GM18519 (cell line): ENCODE results near the gene CASS4.

Source experiments
- ATAC-seq: cut with Tn5 transposase; IDR thresholded peaks from one replicate; pipeline ENCODE4 v1.9.1; 2021; ENCODE audit warnings: mild to moderate bottlenecking, moderate library complexity; ENCODE audit not compliant: unreplicated experiment, low FRiP score

CASS4 gene

DNA sequence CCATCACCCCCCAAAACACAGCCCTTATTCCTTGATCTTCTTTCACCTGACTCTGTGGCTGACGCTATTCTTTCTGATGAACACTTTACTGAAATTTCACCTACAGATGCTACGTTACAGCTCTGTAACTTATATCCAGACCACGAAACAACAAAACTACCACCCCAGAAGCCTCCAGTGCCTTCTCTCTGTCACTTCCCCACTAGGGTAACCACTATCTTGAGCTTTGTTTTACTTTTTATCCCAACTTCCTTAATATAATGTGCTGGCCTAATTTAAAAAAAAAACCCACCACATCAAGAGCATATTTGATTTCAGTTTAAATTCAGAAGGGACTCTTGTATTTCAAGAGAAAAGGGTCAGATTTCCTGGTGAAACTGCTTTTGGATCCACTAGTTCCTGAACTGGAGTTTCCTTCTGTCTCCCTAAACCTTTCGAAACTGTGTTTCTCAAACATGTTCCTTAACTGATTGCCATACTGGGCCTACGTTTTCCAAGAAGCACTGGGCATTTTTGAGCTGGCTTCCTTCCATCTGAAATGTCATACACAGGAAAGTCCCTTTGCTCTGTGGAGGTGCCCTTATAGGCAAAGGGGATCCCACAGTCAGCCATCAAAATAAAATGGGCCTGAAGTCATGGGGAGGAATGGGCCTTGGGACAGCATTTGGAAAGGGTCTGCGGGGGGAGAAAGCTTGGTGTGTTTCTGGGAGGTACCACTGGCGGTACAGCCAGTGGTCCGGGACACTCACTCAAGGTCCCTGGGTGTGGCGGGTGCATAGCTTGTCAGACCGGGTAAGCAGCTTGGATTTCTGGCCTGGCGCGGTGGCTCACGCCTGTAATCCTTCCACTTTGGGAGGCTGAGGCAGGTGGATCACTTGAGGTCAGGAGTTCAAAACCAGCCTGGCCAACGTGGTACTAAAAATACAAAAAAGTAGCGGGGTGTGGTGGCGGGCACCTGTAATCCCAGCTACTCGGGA is 30.6 kb downstream of the CASS4 start:
- no peak for ATAC-seq

DNA sequence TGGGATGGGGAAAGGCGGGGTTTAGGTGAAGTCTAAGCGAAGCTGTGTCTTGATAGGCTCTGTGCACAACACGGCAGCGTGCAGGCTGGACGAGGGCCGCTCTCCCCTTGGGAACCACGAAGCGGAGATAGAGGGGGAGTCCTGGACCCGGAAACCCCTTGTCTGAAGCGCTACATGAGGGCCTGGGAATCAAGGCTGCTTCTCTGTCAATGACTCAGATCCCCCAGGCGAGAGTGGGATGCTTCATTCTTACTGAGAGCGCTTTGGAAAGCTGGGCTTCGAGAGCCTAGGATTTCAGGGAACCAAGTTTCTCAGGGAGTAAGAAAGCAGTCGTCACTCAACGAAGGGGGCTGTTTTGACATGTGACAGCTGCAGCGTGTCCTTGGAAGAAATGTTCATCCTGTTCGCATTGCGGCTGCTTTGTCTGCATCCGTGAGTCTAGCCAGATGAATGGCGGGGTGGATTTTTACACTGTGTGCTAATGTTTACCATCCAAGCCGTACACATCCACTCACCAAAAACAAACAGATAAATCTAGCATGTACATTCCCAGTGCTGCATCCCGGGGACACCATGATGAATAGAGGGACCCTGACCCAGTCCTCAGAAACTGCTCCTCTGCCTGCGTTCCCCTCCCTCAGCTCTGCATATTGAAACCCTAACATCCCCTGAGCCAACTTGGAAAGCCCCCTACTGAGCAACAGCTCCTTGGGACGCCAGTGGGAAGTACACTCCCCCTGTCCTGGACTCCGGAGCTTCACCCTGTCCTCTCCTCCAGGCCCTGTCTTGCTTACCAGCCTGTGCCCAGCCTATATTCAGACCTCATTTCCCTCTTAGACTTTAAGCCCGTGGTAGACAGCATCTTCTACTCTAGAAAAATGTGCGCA is 31.8 kb downstream of the CASS4 start:
- ATAC-seq, result no peak

DNA sequence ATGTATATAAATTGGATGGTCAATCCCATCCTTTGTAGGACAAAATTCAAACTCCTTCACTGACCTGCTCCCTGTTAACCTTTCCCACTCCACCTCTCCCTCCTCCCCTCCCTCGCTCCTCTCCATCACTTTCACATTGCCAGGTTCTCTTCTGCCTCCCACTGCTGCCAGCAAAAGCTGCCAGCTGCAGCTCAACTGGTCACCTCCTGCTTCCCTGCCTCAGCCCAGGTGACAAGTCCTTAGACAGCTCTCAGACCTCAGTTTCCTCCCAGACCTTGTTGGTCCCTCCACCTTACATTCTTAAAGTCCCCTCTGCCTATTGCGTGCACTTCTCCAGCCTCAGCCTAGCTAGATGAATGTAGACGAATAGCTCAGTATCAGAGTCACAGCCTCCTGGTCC is 33.1 kb downstream of the CASS4 start:
- no peak for ATAC-seq

DNA sequence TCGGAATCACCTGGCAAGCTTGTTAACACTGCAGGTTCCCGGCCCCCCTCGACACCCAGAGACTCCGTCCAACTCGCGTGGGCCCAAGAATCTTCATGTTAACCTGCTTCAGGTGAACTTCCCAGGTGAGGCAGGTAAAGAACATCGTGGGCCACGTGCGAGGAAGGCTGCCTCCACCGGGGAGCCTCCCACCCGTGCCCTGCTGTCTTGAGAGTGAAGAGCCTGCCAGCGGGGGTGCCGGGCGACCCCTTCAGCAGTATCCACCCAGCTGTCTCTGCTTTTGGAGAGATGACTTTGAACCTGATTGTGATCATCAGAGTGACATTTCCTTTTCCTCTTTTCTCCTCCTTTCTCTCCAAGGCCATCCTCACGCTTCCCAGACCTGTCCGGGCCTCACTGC is 33.5 kb downstream of the CASS4 start:
- no peak for ATAC-seq

DNA sequence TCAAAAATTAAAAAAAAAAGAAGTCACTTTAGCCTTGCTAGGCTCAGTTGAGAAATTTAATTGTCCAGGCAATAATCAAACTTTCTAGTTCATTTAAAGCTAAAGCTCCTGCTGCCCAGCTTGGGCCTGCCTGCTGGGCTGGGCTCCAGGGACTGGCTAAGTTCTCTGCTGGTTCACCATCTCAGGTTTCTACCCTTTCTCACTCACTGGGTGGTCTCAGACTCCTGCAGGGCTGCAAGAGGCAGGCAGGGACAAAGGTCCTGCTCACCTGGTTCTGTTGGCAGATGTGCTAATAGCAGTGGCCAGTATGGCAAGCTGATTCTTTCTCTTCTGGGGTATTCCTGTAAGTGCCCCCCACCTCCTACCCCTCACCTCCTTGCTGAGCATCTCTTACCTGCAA is 35.2 kb downstream of the CASS4 start:
- ATAC-seq, result no peak

DNA sequence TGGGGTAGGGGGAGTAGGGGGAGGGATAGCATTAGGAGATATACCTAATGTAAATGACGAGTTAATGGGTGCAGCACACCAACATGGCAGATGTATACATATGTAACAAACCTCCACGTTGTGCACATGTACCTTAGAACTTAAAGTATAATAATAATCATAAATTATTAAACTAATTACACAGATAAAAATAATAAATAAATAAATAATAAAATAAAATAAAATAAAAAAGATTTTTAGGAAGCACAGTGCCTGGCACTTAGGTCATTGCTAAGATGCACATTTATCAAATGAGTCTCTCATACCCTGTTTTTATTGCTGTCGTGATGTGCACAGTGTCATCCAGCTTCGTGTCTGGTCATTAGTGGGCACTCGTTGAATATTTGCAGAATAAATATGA is 37.4 kb downstream of the CASS4 start:
- no peak for ATAC-seq

DNA sequence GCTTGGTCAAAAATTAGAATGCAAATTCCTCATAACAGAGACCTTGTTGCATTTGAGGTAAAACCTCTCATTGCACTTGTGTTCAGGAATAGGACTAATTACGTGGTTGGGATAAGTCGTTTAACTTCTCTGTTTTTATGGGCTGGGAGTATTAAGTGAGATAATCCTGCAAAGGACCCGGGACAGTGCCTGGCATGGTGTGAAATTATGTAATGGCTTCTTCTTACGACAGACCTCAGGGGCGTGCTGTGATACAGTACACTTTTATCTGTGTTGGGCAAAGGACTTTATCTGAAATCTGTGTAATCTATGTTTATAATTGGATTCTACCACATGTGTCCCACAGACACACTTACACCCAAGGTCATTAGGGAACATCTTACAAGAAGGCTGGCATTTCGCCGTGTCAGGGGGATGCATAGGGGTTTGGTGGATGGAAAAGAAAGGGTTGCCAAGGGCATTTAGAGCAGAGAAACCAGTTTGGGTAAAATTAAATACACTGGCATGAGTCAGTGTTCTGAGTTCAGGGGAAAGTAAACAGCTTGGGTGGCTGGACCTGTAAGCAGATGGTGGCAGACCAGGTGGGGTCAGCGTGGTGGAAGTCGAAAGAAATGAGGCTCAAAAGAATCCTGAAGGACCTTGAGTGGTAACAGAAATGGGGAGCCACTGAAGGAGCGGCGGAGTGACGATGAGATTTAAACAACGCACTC is 39.2 kb downstream of the CASS4 start:
- ATAC-seq, result no peak

DNA sequence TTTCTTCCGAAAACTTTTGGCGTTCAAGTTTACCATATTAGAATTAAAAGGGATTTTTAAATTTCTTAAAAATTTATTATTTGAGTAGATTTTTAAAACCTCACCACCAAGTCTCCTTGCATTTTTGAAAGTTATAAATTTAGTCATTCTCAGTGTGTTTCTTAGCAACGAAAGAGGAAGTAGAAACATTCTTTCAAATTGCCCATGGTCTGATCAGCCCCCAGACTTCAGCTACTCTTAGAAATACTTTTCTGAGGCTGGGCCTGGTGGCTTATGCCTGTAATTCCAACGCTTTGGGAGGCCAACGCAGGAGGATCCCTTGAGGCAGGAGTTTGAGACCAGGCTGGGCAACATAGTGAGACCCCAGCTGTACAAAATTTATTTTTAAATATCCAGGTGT is 41.3 kb downstream of the CASS4 start:
- peak; percentile 65 for ATAC-seq

DNA sequence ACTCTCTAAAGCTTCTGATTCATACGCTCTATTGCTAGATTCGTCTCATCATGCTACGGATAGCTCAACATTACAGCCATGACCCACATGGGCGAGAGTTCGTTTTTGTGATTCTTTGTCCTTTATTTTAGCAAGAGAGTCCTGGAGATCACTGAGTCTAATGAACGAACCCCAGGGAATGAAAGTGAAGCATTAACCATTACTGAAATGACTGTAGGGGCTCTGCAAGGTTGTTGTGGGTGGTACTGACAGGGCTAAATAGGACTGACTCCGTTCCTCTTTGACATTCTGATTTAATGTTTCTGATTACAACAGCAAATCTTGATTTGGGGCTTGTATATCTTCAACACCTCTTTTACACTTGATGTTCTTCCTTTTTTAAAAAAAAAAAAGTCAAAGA is 42.7 kb downstream of the CASS4 start:
- peak; percentile 71 for ATAC-seq

DNA sequence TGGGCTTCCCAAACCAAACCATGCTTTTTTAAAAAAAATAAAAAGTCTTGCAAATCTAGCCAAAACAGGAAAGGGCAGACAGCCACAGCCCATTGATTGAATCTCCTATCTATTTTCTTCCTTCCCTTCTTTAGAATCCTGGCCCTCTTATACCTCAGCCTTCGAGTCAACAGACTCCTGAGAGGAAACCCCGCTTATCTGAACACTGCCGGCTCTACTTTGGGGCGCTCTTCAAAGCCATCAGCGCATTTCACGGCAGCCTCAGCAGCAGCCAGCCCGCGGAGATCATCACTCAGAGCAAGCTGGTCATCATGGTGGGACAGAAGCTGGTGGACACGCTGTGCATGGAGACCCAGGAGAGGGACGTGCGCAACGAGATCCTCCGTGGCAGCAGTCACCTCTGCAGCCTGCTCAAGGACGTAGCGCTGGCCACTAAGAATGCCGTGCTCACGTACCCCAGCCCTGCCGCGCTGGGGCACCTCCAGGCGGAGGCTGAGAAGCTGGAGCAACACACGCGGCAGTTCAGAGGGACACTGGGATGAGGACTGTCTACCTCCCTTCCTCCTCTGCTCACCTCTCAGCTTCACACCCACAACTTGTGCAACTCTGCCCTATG is 46.3 kb downstream of the CASS4 start:
- no peak for ATAC-seq

DNA sequence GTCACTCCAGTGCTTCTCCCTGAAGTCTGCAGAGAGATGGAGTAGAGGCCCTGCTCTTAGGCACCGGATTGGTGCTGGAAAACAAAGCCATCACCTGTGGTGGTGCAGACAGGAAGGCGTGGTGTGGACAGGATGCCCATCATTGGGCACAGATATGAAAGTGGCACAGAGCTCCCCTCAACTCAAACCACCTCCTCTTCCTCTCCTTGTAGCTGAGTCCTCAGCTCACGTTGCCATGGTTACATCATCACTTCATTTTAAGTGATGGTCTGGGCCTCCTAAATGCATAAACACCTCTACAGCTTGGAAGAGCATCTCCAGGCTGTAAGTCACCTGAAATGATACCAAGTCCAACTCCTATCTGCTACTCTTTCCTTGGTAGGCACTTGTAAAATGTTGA is 48.4 kb downstream of the CASS4 start:
- ATAC-seq, result no peak

DNA sequence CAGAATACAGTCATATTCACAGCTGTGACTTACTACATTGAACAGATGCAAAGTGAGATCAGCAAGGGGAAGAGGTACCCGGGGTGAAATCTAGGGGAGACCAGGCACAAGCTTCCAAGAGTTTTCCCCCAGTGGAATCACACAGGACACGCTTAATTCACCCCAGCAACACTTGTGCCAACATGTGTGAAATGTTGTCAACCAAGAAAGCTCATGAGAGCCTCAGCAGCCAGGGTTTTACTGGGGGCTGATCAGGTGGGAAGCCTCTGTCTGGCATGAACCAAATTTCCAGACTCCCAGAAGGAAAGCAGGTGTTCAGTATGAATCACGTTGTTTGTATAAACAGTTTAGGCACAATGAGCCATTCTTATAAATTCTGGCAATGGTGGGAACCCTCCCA is 49.5 kb downstream of the CASS4 start:
- ATAC-seq, result no peak

DNA sequence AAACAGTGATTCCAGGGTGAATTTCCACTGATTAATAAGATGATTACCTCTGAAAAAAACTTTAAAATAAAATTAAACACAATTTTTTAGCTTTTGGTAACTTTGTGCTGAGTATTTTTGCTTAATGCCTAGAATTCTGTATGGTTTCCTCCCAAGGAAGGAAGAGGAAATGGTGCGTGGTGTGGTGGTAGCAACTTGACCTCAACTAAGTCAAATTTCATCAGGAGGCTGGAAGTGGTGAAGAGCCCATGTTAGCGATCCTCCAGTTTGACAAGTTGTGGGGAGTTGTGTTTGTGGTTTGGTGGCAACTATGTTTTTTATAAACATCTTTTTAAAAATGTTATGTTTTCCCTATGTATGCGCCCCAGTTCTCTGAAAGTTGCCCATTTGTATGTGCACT is 51.4 kb downstream of the CASS4 start:
- ATAC-seq, result no peak

DNA sequence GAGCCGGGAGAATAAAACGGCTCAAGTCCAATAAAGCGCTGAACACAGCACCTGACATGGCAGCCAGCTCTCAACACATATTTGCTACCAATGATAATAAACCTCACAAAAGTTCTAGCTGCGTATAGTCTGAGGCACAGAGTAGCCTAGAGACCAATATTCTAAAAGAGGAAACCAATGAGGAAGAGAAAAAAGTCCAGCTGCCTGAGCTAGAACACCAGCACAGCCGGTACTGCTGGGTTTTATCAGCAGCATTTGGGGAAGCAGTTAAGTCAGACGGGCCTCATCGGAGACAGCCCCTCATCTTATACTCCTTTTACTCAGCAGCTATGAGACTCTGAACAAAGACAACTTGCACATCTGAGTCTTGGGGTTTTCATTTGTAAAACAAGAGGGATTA is 53.9 kb downstream of the CASS4 start:
- no peak for ATAC-seq

DNA sequence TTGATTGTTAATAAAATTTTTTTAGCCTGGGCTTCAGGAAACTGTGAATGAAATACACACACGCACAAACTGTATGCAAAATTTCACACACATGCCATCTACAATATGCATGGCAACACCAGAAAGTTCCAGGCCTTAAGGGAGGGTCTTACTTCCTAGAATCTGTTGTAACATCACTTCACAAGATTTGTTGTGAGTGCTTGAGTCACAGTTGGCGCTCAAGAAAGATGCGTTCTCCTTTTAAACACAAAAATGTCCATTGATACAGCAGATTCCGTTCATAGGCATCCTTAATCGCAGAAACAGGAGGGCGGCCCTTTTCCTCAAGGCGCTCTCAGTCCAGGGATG is 55.9 kb downstream of the CASS4 start:
- no peak for ATAC-seq

DNA sequence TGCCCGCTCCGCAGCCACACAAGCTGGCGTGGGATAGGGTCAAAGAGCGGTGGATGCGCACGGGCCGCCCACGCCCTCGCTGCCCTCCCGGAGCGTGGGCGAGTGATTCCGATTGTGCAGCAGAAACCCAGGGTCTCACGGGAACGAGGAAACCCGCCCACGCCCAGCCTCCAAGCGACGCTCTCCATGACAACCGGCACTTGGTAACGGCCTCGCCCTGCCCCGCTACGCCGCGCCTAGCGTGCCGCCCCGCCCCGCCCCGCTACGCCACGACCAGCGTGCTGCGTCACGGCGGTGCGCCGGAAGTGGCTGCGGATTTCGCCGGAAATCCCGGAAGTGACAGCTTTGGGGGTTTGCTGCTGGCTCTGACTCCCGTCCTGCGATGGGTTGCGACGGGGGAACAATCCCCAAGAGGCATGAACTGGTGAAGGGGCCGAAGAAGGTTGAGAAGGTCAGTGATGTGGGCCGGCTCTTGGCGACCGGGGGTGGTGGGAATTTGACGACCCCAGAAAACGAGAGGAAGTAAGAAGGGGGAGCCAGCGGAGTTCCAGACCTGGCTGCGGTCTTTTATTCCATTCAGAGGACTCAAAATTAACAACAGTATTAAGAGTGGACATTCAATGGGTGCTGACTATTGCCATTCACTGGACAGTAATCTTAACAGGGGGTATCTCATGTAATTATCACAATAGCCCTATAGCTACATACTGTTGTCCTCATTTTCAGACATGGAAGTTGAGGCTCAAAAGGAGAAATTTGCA is 56.4 kb downstream of the CASS4 start, which contains the start of gene RTF2:
Gene RTF2, plus strand, starts transcription at position 312 of the 761 bp plus-strand sequence. Its CDS starts 71 bp downstream, at position 383.
- ATAC-seq, result peak; percentile 95

DNA sequence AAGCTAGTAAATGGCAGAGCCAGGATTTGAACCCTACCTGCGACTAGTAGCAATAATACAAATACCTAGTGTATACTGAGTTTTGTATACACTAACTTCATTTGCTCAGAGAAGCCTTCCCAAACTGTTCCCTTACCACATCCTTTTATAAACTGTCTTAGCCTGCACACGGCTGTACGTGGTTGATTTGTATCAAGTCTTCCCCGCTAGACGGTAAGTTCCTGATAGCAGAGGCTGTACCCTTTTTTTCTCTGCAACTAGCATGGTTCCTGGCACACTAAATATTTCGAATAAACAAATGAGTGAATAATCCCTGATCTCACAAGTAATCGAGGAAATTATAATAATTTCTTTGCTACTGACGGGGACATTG is 57.0 kb downstream of the CASS4 start:
- no peak for ATAC-seq

DNA sequence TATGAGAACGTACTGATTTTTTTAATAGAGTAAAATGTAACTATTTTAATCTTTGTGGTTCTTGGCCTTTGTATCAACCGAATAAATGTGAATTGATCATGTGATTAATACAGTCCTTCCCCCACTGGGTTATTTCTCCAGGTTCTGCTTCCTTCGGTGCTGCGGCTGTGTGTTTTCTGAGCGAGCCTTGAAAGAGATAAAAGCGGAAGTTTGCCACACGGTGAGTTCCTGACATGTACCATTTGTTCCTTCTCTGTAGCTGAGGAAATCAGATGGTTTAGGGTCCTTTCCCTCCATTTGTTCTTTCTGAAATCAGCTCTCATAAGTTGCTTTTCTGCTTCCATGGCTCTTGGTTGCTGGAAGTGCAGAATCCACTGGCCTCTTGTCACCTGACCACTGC is 71.9 kb downstream of the CASS4 start:
- no peak for ATAC-seq

DNA sequence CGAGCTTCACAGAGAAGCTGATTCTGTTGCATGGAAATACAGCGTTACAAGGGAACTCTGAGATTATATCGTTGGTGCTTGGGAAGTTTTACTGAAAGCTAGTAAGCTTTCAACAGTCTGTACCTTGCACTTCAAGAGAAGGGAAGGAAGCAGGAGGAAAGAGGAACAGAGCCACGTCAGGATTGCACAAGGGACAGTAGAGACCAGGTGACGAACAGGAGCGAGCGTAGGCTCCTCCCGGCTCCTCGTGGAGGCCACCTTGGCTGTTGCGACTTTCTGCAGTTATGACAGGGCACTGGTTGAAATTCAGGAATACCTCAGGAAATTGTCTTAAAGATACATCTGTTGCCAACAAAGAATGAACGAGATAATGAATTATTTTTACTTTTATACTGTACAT is 75.2 kb downstream of the CASS4 start:
- no peak for ATAC-seq

DNA sequence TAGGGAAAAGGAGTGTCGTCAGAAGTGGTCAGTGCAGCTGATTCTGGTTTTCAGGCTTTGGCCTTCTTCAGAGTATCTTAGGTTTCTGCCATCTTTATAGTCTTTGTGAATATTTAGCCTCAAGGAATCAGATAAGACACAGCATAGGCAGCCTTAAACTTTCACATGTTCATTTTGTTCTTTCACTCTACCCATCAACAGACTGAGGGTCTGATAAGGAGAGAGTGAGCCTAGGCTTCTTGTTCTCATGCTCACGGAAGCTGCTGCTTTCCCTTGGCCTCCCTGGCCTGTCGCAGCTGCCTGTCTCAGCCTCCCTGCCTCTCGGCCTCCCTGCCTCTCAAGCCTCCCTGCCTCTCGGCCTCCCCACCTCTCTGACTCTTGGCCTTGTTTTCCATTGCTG is 76.5 kb downstream of the CASS4 start:
- ATAC-seq, result no peak
